HG03060 (cell line): Measurements from ENCODE around the gene COL4A1.
"Not testable (repeated sequence)": the region's sequence is repeated elsewhere in the genome, so short reads cannot be mapped to it uniquely, and the experiment has no call there.

Experiments used
- ATAC-seq: cut with Tn5 transposase; IDR thresholded peaks from one replicate; pipeline ENCODE4 v1.9.1; 2021; ENCODE audit warnings: low read depth, moderate number of reproducible peaks; ENCODE audit not compliant: unreplicated experiment

The COL4A1 gene

GRCh38 chr13:110326263-110326904, 19.4 kb upstream of the COL4A1 start:
- no peak for ATAC-seq

DNA sequence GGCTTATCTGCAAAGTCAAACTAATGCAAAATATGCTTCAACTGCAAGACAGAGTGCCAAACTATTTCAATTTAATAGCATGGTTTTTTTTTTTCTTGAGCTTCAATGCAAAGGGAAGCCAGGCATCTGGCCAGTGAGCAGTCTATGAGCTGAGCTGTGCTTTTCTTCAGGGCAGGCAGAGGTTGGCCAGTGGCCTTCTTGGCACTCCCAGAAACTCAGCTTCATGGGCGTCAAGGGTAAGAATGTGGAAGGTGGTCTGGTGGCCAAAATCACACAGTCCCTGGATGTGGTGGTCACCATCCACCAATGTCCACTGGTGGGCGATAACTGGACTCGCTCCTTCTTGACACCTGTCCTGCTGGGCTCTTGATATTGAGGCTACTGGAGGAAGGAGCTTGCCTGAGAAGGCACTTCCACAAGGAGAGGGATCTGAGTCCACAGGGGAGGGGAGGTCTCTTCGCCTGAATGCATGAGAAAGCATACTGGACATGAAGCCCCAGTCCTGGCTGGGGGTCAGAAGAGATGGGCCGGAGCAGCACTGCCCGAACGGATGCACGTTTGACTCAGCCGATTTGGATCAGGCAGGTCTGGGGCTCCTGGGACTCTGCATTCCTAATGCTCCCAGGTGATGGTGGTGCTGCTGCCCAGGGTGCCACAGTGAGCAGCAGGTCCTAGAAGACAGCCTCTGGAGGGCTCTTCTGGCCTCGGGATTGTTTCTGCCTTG, 17.2 kb upstream of the COL4A1 start:
- no peak for ATAC-seq

GRCh38 chr13:110323172-110323891, 16.4 kb upstream of the COL4A1 start:
- no peak for ATAC-seq

DNA sequence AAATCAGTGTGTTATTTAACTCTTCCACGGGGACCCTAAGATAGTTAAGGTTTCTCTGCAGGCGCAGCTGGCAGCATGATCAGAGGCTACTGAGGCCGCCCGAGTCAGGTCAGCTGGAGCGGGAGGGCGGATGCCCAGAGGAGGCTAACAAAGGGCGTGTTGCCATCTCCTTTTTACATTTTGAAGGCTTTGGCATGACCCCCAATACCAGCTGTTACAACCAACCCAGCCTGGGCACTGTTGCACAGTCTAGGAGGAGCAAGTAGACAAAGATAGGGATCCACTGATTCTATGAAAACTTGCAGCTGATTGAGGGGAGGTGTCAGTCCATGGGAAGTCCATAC, 15.8 kb upstream of the COL4A1 start:
- ATAC-seq: no peak

DNA sequence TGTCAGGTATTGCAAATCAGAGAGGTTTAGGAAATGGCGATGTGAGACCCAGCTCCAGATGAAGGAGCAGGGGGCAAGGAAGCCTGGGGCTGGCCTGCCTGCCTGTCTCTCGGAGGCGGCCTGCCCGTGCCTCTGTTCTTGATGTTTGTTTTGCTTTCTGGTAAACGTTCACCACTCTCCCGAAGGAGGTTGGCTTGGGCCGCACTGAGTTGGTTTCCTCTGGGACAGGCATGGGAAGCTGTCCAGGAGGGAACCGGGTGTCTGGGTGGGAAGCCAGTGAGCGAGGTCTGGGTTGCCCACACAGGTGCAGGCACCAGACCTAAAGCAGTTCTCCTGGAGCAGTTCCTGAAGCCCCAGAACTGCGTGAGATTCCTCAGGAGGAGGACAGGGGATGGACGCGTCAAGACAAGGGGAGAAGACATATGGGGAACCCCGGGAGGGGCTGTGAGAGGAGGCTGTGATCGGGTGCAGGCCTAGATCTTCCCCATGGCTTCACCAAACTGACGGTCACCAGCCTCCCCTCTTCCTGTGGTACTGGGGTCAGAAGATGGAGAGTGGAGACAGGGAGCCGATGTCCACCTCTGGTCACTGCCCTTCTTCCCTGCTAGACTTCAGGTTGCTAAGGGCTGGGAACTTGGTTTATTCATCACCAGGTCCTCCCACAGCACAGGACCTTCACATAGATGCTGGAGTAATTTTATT, 15.3 kb upstream of the COL4A1 start:
- ATAC-seq: no peak

DNA sequence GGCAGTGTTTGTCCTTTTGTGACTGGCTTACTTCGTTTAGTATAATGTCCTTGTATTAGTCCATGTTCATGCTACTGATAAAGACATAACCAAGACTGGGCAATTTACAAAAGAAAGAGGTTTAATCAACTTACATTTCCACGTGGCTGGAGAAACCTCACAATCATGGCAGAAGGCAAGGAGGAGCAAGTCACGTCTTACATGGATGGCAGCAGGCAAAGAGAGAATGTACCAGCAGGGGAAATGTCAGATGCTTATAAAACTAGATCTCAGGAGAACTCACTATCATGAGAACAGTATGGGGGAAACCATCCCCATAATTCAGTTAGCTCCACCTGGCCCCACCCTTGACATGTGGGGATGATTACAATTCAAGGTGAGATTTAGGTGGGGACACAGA, 14.6 kb upstream of the COL4A1 start:
- not testable (repeated sequence) for ATAC-seq

DNA sequence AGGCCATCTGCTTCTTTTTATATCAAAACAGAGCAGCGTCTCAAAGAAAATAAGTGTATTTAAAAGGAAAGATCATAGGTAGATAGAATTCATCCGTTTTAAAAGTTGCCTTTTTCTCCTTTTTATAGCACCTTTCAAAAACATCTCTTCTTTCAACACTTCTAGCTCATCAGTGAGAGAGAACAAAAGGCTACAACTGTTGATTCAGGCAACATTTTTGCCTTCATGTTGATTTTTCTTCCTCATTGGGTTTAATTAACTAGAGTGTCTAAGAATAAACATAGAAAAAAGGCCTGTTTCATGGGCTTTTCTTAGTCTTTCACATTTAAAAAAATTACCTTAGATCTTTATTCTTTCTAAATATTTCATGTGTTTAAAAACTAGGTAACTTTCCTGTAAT, 13.7 kb upstream of the COL4A1 start:
- ATAC-seq: no peak

GRCh38 chr13:110319774-110320509, 13.0 kb upstream of the COL4A1 start:
- no peak for ATAC-seq

DNA sequence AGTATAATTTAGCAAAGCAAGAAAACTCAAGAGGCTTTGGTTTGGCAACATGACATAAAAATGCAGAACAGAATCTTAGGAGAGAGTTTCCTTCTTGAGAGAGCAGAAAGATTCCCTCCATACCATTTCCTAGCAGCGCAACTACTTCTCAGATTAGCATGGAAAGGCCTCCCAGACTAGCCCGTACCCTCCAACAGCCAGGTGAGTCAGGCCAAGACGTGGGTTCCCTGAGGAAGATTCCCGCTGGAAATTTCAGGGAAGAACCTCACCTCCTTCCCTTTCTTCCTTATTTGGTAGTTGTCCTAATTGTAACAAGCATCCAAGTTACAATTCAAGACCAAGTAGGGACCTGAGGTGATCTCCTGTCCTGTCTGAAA, 12.4 kb upstream of the COL4A1 start:
- ATAC-seq: no peak

DNA sequence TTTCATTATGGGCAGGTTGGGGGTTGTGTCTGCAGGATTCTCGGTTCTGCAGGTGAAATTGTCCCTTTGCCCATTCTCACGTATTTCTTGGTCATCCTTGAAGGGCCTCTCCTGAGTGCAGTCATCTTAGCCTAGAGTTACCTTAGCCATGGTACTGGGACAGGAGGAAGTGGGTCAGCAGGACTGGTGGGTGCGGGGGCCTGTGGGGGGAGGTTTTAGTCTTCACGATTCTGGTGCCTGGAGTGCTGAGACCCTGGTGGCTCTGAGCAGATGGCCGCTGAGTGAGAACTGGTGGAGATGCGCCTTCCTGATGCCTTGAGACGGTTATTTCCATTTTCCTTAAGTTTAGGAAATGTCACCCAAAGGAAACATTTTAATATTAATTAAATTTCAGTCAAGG, 12.0 kb upstream of the COL4A1 start:
- ATAC-seq: no peak

DNA sequence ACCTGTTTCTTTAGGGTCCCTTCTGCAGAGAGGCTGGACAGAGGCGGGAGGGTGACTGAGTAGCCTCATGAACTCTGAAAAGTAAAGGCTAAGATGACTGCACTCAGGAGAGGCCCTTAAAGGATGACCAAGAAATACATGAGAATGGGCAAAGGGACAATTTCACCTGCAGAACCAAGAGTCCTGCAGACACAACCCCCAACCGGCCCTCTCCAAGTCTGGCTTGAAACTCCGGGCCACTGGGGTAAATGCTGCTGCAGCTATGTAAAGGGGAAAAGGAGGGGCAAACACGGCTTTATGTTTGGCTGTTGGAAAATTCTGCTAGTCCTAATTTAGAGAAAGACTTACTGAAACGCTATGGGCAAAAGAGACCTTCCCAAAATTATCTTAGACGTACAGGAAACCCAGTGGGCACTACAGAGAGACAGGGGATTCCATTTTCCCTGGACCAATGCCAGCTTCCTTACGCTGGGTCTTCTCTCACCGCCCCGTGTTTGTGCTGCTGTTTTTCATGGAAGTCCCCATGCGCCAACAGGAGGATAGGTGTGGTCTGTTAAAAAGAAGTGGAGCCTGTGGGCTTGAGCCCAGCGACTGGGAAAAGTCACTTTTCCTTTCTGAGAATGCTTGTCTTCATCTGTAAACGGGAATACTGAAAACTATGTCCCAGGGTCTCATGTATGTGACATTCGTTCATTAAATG, 10.7 kb upstream of the COL4A1 start:
- ATAC-seq: no peak

GRCh38 chr13:110317093-110317492, 10.1 kb upstream of the COL4A1 start:
- ATAC-seq: no peak

GRCh38 chr13:110316196-110316595, 9.2 kb upstream of the COL4A1 start:
- no peak for ATAC-seq

GRCh38 chr13:110314516-110315245, 7.7 kb upstream of the COL4A1 start:
- no peak for ATAC-seq

DNA sequence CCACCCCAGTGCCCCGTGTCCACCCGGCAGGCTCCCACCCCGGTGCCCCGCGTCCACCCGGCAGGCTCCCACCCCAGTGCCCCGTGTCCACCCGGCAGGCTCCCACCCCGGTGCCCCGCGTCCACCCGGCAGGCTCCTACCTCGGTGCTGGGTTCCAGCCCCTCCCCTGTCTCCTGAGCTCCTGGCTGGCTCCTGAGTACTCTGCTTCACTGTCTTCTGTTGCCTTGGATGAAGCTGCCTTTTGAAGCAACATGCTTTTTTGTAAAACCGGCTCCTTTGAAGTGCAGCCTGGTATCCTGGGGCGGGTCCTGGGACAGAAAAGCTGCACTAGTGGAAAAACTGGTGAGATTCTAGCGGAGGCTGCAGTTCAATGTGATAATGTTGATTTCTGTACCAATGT, 6.8 kb upstream of the COL4A1 start:
- ATAC-seq: not testable (repeated sequence)

DNA sequence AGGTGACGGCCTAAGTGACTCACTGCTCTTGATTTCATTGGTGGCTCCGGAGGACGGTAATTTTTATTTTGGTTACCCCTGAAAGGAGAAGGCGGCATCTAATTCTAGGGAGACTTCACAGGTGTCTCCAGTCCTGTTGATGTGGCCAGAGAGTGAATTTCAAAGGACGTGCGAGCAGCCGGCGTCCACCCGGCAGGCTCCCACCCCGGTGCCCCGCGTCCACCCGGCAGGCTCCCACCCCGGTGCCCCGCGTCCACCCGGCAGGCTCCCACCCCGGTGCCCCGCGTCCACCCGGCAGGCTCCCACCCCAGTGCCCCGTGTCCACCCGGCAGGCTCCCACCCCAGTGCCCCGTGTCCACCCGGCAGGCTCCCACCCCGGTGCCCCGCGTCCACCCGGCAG, 6.3 kb upstream of the COL4A1 start:
- not testable (repeated sequence) for ATAC-seq

DNA sequence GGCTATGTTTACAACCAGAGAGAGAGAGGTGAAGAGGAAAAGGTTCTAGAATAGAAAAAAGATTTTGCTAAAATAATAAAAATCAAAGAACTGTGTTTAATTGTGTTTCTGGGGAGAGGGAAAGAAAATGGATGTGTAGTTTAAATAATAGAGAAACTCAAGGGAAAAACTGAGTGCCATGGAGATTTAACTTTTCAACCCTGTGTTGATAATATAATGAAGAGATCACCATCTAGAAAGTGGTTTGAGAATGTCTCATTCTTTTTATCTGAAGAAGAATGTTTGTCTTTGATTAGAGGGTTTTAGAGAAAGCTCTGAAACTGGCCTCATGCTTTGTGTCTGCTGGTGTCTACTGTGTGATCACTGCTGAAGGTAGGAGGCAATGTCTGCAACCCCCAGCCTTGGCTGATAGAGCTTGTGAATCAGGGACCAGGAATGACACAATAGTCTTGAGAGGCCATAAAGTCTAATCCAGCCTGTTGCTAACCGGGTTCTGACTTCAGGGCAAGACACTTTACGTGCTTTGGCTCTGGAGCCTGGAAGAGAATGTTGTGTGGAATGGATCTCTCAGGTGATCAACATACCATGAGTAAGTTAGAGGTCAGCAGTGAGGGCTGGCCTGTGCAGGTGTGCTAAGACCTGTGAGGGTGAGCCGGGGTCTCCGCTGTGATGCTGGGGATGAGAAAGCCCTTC, 5.5 kb upstream of the COL4A1 start:
- ATAC-seq: no peak

DNA sequence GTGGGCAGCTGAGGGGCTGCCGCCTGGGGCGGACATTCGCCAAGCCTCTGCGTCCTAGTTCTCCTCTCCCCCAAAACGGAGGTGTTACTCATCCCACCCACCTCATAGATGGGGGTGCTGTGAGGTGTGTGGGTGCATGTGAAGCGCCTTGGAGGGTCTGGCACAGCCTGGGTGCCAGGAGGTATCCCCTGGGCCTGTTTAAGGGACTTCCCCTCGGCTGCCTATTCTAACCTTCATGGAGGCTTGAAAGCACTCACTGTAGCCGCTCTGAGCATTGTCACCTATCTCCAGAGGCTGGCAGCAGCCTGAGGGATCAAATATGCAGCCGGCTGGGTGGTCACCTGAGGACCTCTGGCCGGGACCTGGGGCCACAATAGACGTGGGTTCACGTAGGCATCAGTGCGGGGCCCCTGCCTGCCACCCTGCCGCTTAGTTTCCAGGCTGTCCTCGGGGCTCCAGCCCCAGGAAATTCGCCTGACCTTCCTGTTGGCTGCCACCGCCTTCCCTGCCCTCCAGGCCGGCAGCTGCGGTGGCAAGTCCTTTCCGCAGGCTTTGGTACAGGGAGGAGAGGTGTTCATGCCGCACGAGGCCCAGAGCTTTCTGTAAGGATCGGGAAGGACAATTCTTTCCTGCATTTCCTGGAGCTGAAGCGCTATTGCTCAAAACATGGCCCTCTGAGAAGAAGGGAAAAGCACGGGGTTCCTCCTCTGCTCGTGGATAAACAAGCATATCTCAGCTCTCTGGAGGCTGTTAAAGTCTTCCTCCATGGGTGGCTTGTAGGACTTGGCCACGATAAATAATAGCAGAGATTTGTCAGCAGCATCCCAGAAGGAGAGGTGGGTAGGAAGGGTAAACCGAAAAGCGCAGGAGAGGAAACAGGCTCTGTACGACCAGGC, 4.7 kb upstream of the COL4A1 start:
- no peak for ATAC-seq
